GM12878 (cell line): ENCODE data around the gene C1orf21. TPM values are rescaled to one million over a fixed set of nuclear protein-coding genes. Genes with fewer than 3 reads are reported as not detected.

Source experiments
- ATAC-seq: fragments of 200-7000 bp; cut with Tn5 transposase; 3 replicates; pipeline ENCODE4 v1.9.1; 2020; ENCODE audit warnings: mild to moderate bottlenecking, moderate library complexity
- BruUV-seq: library from RNA; stranded (reverse); fragments of 400-500 nt; replicated peaks from 2 replicates; lab custom pipeline; 2021; lab: Mats Ljungman, UMichigan
- CTCF ChIA-PET: fragments of 300-600 bp; sonication (Branson Sonifier 250); formaldehyde crosslinking; extraction: SDS; loops from one replicate; lab custom pipeline; 2021; ENCODE audit warnings: inconsistent platforms; lab: Yijun Ruan, JAX
- POLR2A ChIA-PET: fragments of 350-600 bp; formaldehyde crosslinking; extraction: SDS; loops from one replicate; lab custom pipeline; 2021; ENCODE audit warnings: inconsistent platforms; lab: Charles Lee
- RAD21 ChIA-PET: fragments of 300-600 bp; sonication (Branson Sonifier 250); formaldehyde crosslinking; loops from one replicate; lab custom pipeline; 2023; ENCODE audit warnings: antibody characterized with exemption; ENCODE audit not compliant: unreplicated experiment; lab: Charles Lee
- SMC1A ChIA-PET: fragments of 300-600 bp; sonication (Branson Sonifier 250); formaldehyde crosslinking; loops from one replicate; lab custom pipeline; 2023; ENCODE audit not compliant: unreplicated experiment, uncharacterized antibody; lab: Charles Lee
- DNase-seq: peaks from one replicate; pipeline ENCODE4 v3.0.0-alpha.2; 2011; ENCODE audit warnings: low read depth, low spot score
- FAIRE-seq: peaks from 3 replicates; lab custom pipeline; 2011; peaks lifted over from hg19 to GRCh38; lab: Jason Lieb, UNC
- H2AFZ ChIP-seq: 2 replicates; pipeline ENCODE4 v1.6.0; 2011; ENCODE audit warnings: low read depth, low read length, control low read depth; ENCODE audit not compliant: control insufficient read depth
- H3K27ac ChIP-seq: 2 replicates; pipeline ENCODE4 v1.5.1; 2011; ENCODE audit warnings: control low read depth; ENCODE audit not compliant: control insufficient read depth, insufficient read depth
- H3K27me3 ChIP-seq, 2 experiments: replicated peaks in 1 of 2; 2 replicates each; pipeline versions ENCODE4 v1.6.0 to v1.6.1; 2011; ENCODE audit warnings: low read length in 1 of 2; ENCODE audit not compliant: control insufficient read depth in 2 of 2, insufficient read depth in 2 of 2
- H3K36me3 ChIP-seq, 2 experiments: 2 replicates each; pipeline ENCODE4 v1.5.1; 2011; ENCODE audit warnings: low read length in 1 of 2; ENCODE audit not compliant: control insufficient read depth in 2 of 2, insufficient read depth in 2 of 2
- H3K4me1 ChIP-seq: 2 replicates; pipeline ENCODE4 v1.6.1; 2011; ENCODE audit warnings: mild to moderate bottlenecking, low read length, moderate library complexity, mixed read lengths; ENCODE audit not compliant: control insufficient read depth, insufficient read depth
- H3K4me2 ChIP-seq: 2 replicates; pipeline ENCODE4 v1.6.0; 2011; ENCODE audit warnings: control low read depth; ENCODE audit not compliant: control insufficient read depth, insufficient read depth
- H3K4me3 ChIP-seq: fragments of 200-600 bp; sonication (generic); 2 replicates; pipeline ENCODE4 v1.5.1; 2016
- H3K79me2 ChIP-seq: 2 replicates; pipeline ENCODE4 v1.6.0; 2011; ENCODE audit warnings: low read length; ENCODE audit not compliant: control insufficient read depth, insufficient read depth
- H3K9ac ChIP-seq: 2 replicates; pipeline ENCODE4 v1.8.0; 2011; ENCODE audit warnings: low read length, control low read depth, mixed read lengths; ENCODE audit not compliant: control insufficient read depth, insufficient read depth
- H3K9me3 ChIP-seq: replicated peaks from 3 replicates; pipeline ENCODE4 v1.5.1; 2011; ENCODE audit warnings: mild to moderate bottlenecking, low read length; ENCODE audit not compliant: control insufficient read depth, insufficient read depth
- H4K20me1 ChIP-seq: 2 replicates; pipeline ENCODE4 v1.6.0; 2011; ENCODE audit not compliant: control insufficient read depth, insufficient read depth
- ASH2L ChIP-seq: fragments of 300-600, 200-600 bp; sonication (generic); IDR thresholded peaks from 2 replicates; pipeline ENCODE4 v1.6.1; 2017; ENCODE audit warnings: low read depth, mild to moderate bottlenecking, borderline replicate concordance
- ATF7 ChIP-seq: fragments of 450-650 bp; IDR thresholded peaks from 2 replicates; pipeline ENCODE4 v1.6.1; 2016; ENCODE audit warnings: low read depth, mild to moderate bottlenecking
- BACH1 ChIP-seq: fragments of 450-650 bp; IDR thresholded peaks from 2 replicates; pipeline ENCODE4 v1.6.1; 2017; ENCODE audit warnings: mild to moderate bottlenecking, borderline replicate concordance
- BCLAF1 ChIP-seq: fragments of 450-650 bp; IDR thresholded peaks from 2 replicates; pipeline ENCODE4 v1.6.1; 2017; ENCODE audit warnings: antibody characterized with exemption, mild to moderate bottlenecking, moderate library complexity
- BHLHE40 ChIP-seq, 2 experiments: fragments of 450-650 bp in 1 of 2; IDR thresholded peaks; 2 replicates each; pipeline ENCODE4 v1.6.1; 2011 to 2017; ENCODE audit warnings: low read depth in 2 of 2, borderline replicate concordance in 1 of 2, improper control_type of control experiment in 1 of 2, low read length in 1 of 2, mild to moderate bottlenecking in 1 of 2
- CHD2 ChIP-seq: IDR thresholded peaks from 2 replicates; pipeline ENCODE4 v1.6.1; 2011; ENCODE audit warnings: low read depth, low read length, improper control_type of control experiment, borderline replicate concordance
- E4F1 ChIP-seq: fragments of 450-650 bp; IDR thresholded peaks from 2 replicates; pipeline ENCODE4 v1.6.1; 2018; ENCODE audit warnings: borderline replicate concordance, mild to moderate bottlenecking; ENCODE audit not compliant: partially characterized antibody
- ELK1 ChIP-seq: IDR thresholded peaks from 2 replicates; pipeline ENCODE4 v1.6.1; 2012; ENCODE audit warnings: low read depth, low read length, improper control_type of control experiment
- JUND ChIP-seq: IDR thresholded peaks from 2 replicates; pipeline ENCODE4 v1.6.1; 2012; ENCODE audit warnings: low read depth, mild to moderate bottlenecking, low read length, improper control_type of control experiment, moderate library complexity
- MYB ChIP-seq: fragments of 150-350 bp; IDR thresholded peaks from 2 replicates; pipeline ENCODE4 v1.6.1; 2014; ENCODE audit warnings: mild to moderate bottlenecking, low read depth, low read length, borderline replicate concordance
- NFXL1 ChIP-seq: fragments of 450-650 bp; IDR thresholded peaks from 2 replicates; pipeline ENCODE4 v1.6.1; 2017; ENCODE audit warnings: antibody characterized with exemption, mild to moderate bottlenecking, borderline replicate concordance
- SP1 ChIP-seq: IDR thresholded peaks from one replicate; pipeline ENCODE4 v1.6.1; 2011; ENCODE audit warnings: low read depth, low read length
- TBL1XR1 ChIP-seq: IDR thresholded peaks from 2 replicates; pipeline ENCODE4 v1.6.1; 2012; ENCODE audit warnings: low read depth, low read length, improper control_type of control experiment
- TCF3 ChIP-seq: IDR thresholded peaks from 2 replicates; pipeline ENCODE4 v1.6.1; 2012; ENCODE audit warnings: low read depth, mild to moderate bottlenecking, low read length, borderline replicate concordance; ENCODE audit not compliant: insufficient read depth
- ZNF384 ChIP-seq: IDR thresholded peaks from 2 replicates; pipeline ENCODE4 v1.6.1; 2012; ENCODE audit warnings: low read depth, mild to moderate bottlenecking, low read length, improper control_type of control experiment, borderline replicate concordance
- WGBS: methylation state at CpG from one replicate; pipeline ENCODE4 v1.1.6; 2016; ENCODE audit warnings: low lambda C conversion rate; ENCODE audit not compliant: insufficient replicate concordance, insufficient coverage; ENCODE audit errors: missing lambda C conversion rate; 5-methylcytosine and 5-hydroxymethylcytosine counted together
- in situ Hi-C: fragments of 300-500 bp; cut with MboI; formaldehyde crosslinking; loops from 9 replicates; pipeline ENCODE4 v1.14.3; 2018; ENCODE audit warnings: mixed read lengths
- intact Hi-C: fragments of 100-400 bp; cut with micrococcal nuclease; formaldehyde crosslinking; loops from one replicate; pipeline ENCODE4 v1.14.2; 2022; ENCODE audit not compliant: unreplicated experiment
- polyA plus RNA-seq, 11 experiments: library from polyadenylated mRNA; depleted of rRNA in 4 of 11; unstranded in 6 of 11; stranded (reverse) in 5 of 11; fragments of >200 nt; fragmentation: Nextera tagmentation in 4 of 11; fragmentation: Illumina TruSeq in 1 of 11; extraction: Ambion mirVana in 4 of 11; extraction: Trizol in 1 of 11; gene quantifications; 1 replicate in 1 of 11; 2 replicates in 10 of 11; pipeline versions ENCODE4 v1.2.1 to v1.2.3, GENCODE V29; 2011 to 2016; ENCODE audit warnings: inconsistent platforms in 2 of 11, missing spikeins in 2 of 11, low read depth in 1 of 11
- total RNA-seq, 4 experiments: library from RNA; depleted of rRNA in 3 of 4; stranded (reverse); fragments of >200 nt in 3 of 4; fragmentation: Illumina TruSeq in 1 of 4; extraction: Trizol in 1 of 4; gene quantifications; 2 replicates each; pipeline versions ENCODE4 v1.2.1 to v1.2.3, GENCODE V29; 2013 to 2021

The C1orf21 gene
- total and polyA plus RNA-seq, 10 of the 15 experiments (the other 5 are each of a cell fraction or from before 2014, with no cell fraction given), result 0.03 to 1.6 (median 0.17) TPM; not detected in 3

GRCh38 chr1:184463680-184464079 lies 76.9 kb downstream of the C1orf21 start:
- BruUV-seq, result no TSS peak
- DNase-seq (no peak), ATAC-seq (no peak), FAIRE-seq (no peak)
- no peaks in the 10 kb centered on the region; the same call in 2 of the 3 replicates for H3K9me3 ChIP-seq
- no peaks in the 10 kb centered on the region for H3K79me2 ChIP-seq
- POLR2A ChIA-PET, result no interaction called here
- RAD21 ChIA-PET, result interaction anchor here (1.4 kb wide), 1 partner anchor 28 kb away, joined by 3 read pairs; no protein-coding TSS in a partner anchor
- SMC1A ChIA-PET, result interaction anchor here (2.0 kb wide), 1 partner anchor 11 kb away, joined by 7 read pairs; no protein-coding TSS in a partner anchor
- H3K27me3 ChIP-seq, result no peaks in the 10 kb centered on the region
- no peak overlapping the region for H3K27ac ChIP-seq
- H3K36me3 ChIP-seq, result no peaks in the 10 kb centered on the region
- H3K4me2 ChIP-seq, result no peak overlapping the region
- H2AFZ ChIP-seq, result no peak overlapping the region
- 0 out of 2 replicates have a peak, but pooled peaks cover 3% of the 10 kb centered on the region for H4K20me1 ChIP-seq
- intact Hi-C loops (no loop called here), in situ Hi-C loops (no loop called here)
- H3K4me3 ChIP-seq, result no peak overlapping the region
- H3K4me1 ChIP-seq, result no peaks in the 10 kb centered on the region
- 33% methylated on average over 1 of the region's 1 CpG for WGBS
- CTCF ChIA-PET, result no interaction called here
- H3K9ac ChIP-seq, result no peak overlapping the region
- TF ChIP-seq NFXL1 (no peak), BACH1 (no peak), ZNF384 (no peak), ELK1 (no peak), TCF3 (no peak), CHD2 (no peak), BCLAF1 (no peak), ASH2L (no peak), E4F1 (no peak), MYB (no peak), BHLHE40 (IDR thresholded peaks at IDR 0.05; ENCODE audit: borderline replicate concordance in 1 of 2, low read depth in 2 of 2, low read length in 1 of 2) (no peak), ATF7 (no peak), TBL1XR1 (no peak), JUND (no peak), SP1 (no peak)
